C4-2B (cell line): Measurements from ENCODE around the gene TRAF2.
A peak's percentile ranks its signal among the peaks of the same experiment; 100 is the strongest.
"Not testable (repeated sequence)": the region's sequence is repeated elsewhere in the genome, so short reads cannot be mapped to it uniquely, and the experiment has no call there.

ENCODE experiments used
- H3K27ac ChIP-seq: fragments of 450-650 bp; 2 replicates; pipeline ENCODE4 v1.5.1; 2017
- ZFX ChIP-seq: fragments of 450-650 bp; IDR thresholded peaks from 2 replicates; pipeline ENCODE4 v1.6.1; 2017
- TF ChIP-seq, protein P1 (sequence below): fragments of 450-650 bp; conservative IDR thresholded peaks from 2 replicates; pipeline ENCODE4 v1.5.1; 2017; ENCODE audit warnings: mild to moderate bottlenecking

Gene TRAF2

DNA sequence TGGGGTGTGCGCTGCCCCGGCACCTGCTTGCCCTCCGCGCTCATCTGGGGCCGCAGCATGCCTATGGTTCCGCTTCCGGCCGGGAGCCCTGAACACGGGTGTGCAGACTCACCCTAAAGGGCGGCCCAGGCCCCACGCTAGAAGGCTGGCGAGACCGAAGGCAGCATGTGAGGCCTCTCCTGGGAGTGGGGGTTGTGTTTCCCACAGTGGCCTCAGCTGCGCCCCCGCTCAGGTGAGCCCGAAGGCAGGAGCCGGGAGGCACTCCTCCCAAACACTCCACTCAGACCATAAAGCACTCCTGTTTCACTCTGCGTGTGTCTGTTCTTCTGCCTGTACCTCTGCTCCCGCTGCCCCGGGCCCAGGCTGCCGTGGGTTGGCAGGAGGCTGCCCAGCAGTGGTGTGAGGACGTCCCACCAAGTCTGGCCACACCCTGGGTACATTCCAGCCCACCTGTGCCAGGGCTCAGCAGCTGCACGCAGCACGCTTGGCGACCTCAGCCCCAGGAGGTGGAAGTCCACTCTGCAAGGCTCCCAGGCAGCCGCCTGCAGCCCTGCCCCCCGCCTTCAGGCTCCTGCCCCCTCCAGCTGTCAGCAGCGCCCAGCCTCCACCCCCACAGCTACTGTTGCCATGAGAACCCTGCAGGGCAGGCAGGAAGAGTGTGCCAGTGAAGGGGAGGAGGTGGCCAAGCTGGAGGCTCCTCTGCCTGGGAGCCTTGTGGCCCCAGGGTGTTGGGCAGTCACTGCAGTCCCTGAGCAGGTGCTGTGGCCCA, 45.3 kb upstream of the TRAF2 start:
- peak overlapping the region; percentile 78 for H3K27ac ChIP-seq
- TF ChIP-seq, protein P1, sequence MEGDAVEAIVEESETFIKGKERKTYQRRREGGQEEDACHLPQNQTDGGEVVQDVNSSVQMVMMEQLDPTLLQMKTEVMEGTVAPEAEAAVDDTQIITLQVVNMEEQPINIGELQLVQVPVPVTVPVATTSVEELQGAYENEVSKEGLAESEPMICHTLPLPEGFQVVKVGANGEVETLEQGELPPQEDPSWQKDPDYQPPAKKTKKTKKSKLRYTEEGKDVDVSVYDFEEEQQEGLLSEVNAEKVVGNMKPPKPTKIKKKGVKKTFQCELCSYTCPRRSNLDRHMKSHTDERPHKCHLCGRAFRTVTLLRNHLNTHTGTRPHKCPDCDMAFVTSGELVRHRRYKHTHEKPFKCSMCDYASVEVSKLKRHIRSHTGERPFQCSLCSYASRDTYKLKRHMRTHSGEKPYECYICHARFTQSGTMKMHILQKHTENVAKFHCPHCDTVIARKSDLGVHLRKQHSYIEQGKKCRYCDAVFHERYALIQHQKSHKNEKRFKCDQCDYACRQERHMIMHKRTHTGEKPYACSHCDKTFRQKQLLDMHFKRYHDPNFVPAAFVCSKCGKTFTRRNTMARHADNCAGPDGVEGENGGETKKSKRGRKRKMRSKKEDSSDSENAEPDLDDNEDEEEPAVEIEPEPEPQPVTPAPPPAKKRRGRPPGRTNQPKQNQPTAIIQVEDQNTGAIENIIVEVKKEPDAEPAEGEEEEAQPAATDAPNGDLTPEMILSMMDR, result no peak
- no peak for TF ChIP-seq ZFX

DNA sequence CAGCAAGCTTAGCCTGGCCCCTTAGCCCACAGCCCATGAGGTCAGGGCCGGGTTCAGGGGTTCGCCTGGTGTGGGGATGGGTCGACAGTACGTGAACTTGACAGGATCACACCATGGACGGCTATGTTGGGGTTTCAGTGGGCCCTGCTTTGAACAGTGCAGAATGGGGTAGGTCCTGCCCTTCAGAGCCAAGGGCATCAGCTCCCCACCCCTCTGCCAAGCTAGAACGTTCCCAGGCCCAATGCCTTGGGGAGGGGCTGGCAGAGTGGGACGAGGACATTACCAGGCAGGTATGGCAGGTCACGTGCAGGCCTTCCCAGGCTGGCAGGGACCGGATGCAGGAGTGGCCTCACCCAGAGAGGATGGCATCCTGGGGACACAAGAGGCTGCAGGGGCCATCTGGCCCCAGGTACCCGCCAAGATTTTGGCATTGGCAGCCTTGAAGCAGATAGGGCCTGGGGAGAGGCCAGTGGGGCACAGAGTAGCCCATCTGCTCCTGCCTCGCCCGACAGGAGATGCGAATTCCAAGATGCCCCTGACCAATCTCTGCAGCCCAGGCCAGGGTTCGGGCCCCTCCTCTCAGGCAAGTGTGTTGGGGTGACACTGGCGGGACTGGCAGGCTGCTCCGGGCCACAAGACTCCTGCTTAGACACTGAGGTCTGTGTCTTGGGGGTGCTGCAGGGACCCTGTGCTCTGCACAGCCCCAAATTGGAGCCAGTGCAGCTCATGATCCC, 44.5 kb upstream of the TRAF2 start:
- H3K27ac ChIP-seq, result peak overlapping the region; percentile 78

DNA sequence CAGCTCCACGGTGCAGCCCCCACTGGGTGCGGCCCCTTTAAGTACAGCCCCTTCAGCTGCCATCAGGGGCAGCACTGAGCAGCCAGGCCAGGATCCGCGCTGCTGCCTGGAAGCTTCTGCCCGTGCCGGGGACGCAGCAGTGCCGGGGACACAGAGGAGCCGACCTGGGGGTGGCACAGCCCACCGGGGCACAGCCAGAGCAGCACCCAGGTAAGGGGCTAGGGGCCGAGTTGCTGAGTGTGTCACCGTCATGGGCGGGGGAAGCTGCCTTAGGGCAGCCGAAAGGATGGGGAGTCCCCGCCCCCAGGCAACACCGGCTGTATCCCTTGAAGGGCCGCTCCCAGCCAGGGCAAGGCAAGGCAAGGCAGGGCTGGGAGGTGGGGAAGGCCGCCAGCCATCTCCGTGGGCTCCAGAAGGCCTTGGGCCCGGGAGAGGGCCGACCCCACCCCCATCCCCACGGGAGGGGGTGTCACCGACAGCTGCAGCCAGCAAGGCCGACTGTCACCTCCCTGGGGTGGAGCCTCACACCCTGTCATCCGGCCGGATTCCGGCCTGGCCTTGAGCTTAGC, 43.9 kb upstream of the TRAF2 start, which contains the start of gene AJM1:
Gene AJM1 (plus strand): TSS at position 99 of the 569 bp plus-strand sequence. CDS start 1,937 bp downstream, outside the sequence.
- TF ChIP-seq, protein P1, result peak; percentile 74
- H3K27ac ChIP-seq, result peak within 1 kb of the TSS; percentile 78

DNA sequence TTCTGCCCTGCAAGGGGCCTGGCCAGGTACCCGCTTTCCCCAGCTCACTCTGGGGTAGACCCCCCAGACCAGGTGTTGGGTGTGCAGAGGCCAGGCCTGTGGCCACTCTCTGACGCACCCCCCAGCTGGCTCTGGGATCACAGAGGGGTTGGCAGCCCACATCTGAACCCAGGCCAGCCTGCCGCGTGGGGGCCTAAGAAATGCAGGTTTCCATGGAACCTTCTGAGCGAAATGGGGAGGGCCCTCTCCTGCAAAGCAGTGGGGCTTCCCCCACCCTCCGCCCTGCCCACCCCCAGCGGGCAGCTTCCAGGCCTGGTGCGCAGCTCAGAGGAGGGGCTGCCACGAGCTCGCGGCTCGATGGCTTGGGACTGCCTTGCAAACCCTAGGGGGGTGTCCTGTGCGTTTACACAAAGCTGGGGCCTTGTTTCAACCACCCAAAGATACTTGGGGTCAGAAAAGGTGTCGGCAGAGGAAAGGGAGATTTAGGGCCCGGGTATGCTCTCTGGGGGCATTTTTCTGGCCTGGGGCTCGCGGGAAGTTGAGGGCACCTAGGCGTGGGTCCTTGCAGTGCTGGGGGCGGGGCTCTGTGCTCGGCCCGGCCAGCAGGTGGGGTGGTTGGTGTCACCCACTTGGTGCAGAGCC, 43.0 kb upstream of the TRAF2 start:
- H3K27ac ChIP-seq, result peak overlapping the region; percentile 78

DNA sequence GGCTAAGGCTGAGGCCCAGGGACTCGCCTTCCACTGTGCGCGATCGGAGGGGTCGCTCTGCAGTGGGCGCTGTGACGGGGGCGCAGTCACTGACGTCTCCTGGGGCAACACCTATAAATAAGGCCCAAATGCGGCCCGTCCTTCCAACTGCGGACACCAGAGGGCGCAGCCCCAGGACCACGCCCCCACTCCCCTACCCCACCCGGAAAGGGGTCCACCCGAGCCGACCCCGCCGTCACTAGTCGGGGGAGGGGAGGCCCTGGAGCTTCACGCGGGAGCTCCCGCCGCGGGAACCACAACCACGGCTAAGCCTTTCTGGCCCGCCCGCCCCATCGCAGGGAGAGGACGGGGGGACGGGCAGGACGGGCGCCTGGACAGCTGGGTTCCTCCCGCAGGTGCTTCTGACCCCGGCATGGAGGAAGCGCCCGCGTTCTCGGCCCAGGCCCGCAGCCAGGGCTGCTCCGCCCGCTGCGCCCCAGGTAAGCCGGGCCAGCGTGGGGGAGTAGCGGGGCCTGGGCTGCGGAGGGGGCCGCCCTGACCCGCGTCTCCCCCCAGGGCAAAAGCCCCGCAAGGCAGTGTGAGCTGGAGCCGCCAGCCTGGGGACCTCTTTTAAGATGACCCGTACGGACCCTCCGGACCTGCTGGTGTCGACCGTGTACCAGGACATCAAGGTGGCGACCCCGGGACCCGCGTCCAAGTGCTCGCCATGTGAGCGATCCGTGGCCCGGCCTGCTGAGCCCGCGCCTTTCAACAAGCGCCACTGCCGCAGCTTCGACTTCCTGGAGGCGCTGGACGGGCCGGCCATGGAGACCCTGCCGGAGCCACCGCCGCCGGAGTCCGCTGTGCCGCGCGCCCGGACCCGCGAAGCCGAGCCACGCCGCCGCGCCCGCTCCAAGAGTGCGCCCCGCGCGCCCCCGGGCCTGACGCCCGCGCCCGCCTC, 42.2 kb upstream of the TRAF2 start:
- H3K27ac ChIP-seq, result not testable (repeated sequence)

DNA sequence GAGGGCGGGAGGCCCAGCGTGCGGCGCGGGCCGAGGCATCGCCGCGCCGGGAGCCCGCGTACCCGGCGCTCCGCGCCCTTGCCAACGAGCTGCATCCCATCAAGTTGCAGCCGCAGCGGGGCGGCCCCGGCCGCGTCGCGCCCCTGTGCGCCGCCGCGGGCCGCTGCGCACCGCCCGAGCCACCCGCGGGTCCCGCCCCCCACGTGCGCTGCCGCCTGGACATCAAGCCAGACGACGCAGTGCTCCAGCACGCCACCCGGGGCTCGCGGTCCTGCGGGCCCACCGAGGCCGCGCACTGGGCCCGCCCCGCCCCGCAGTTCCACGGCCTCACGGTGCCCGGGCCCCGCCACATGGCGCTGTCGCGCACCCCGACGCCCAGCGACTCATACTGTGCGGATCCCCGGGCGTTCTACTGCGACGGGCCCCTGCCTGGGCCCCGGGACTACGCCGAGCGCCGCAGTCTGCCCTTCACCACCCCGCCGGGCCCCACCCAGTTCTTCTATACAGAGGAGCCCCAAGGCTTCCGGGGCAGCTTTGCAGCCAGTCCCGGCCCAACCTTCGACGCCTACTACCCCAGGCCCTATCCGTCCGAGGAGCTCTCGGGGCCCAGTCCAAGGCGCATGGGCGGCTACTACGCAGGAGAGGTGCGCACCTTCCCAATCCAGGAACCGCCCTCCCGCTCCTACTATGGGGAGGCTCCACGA, 41.4 kb upstream of the TRAF2 start:
- no peak overlapping the region for H3K27ac ChIP-seq
- no peak for TF ChIP-seq ZFX
- TF ChIP-seq, protein P1, result no peak

More for the DNA sequence above, 42.2 kb upstream of the TRAF2 start:
- TF ChIP-seq, protein P1, result peak; percentile 75

DNA sequence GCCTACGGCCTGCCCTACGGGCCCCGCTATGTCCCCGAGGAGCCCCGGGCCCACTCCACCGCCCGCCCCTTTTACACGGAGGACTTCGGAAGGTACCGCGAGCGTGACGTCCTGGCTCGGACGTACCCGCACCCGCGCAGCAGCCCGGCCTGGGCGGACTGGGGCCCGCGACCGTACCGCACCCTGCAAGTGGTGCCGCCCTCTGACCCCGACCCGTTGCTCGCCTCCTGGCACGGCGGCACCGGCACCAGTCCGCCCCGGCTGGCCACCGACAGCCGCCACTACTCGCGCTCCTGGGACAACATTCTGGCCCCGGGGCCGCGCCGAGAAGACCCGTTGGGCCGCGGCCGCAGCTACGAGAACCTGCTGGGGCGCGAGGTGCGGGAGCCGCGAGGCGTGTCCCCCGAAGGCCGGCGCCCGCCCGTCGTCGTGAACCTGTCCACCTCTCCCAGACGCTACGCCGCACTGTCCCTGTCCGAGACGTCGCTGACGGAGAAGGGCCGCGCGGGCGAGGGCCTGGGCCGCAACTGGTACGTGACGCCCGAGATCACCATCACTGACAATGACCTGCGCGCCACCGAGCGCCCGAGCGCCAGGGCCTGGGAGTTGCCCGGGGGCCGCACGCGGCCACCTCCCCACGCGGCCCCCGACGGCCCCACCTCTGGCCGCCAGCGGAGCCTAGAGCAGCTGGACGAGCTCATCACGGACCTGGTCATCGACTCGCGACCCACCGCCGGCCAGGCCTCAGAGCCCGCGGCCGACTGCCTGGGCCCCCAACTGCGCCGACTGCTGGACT, 40.7 kb upstream of the TRAF2 start:
- TF ChIP-seq ZFX, result no peak
- TF ChIP-seq, protein P1, result no peak
- H3K27ac ChIP-seq, result no peak overlapping the region
